SKM-1 (cell line): Measurements from ENCODE around the gene RABGAP1L.

Source experiments
- DNase-seq: peaks from one replicate; lab custom pipeline; 2025; ENCODE audit not compliant: unreplicated experiment; lab: John Stamatoyannopoulos, UW

Gene RABGAP1L

DNA sequence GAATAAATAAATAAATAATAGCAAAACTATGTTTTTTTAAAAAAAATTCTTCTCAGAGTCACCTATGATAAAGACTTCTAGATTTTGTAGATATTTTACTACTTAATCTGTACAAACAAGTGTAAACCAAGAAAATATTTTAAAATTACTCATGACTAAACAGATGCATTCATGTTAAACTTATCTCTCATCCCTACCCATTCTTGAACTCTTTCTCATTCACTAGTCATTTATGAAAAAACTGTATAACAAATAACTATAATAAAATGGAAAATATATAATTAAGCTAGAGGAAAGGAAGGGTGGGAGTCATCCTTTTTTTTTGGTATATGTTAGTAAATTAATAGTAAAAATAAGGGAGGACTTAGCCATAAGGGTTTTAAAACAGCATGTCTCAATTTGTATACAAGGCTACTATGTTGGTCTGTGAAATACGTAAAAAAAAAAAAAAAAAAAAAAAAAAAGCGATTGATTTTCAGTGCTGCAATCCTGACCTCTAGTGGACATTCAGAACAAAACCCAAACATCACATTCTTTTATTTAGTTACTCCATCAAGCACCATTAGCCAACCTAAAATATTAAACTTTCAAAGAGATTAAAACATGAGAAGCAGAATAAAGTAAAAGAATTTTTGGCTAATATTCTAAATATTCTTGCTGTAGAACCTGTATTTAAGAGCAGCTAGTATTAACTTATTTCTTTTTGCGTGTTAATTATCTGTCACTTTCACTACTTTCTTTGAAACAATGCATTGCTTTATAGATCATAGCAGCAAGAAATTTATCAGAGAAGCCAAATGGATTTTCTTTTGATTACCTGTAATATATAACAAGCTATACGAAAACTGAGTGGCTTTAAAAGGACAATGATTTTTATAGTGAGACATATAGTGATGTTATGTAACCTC is 584.6 kb downstream of the RABGAP1L start:
- peak; percentile 75 for DNase-seq

DNA sequence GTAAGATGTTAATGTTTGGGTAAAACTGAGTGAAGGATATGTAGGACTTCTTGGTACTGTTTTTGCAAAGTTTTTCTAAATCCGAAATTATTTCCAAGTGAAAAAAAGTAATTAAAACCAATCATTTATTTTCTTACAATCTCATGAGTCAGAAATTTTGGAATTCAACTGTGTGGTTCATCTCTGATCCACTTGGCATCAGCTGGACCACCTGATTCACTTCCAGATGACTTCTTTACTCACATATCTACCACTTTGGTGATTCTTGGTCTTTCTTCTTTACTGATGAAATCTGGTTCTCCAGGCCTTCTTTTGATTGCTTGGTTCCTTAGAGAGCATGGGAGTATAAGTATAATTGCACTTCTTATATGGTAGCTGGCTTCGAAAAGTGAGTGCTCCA is 585.6 kb downstream of the RABGAP1L start:
- DNase-seq: no peak

- DNase-seq: peak; percentile 26
Observed at GRCh38 chr1:174746024-174746808, 586.9 kb downstream of the RABGAP1L start.

- no peak for DNase-seq
Observed at GRCh38 chr1:174747613-174748012, 588.3 kb downstream of the RABGAP1L start.

- DNase-seq: no peak
Observed at GRCh38 chr1:174748586-174748985, 589.3 kb downstream of the RABGAP1L start.

- no peak for DNase-seq
Observed at GRCh38 chr1:174753131-174753530, 593.8 kb downstream of the RABGAP1L start.

- no peak for DNase-seq
Observed at GRCh38 chr1:174761335-174761734, 602.0 kb downstream of the RABGAP1L start.

DNA sequence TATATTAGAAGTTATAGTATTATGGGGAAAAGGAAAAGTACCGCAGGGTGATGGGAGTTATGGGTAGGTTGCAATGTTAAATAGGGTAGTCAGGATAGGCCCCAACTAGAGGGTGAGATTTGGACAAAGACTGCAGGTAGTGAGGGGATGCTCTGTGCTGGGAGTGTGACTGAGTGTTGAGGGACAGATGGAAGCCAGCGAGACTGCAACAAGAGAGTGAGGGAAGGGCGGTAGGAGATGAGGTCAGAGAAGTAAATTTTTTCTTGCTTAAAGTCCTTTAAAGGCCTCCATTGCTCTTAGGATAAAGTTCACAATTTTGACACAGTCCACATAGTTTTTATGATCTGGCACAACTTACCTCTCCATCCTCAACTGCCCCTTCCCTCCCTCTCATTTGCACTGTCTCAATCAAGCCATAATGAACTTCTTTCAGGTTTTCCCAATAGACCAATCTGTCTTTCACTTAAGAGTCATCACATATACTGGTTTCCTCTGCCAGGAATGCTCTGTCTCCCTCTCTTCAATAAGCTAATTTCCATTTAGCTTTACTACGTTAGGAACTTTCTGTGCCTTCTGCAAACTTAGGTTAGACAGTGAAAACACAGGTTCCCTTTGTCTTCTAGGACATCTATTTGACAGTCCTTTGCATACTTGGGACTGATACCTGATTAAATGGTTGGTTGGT is 602.7 kb downstream of the RABGAP1L start:
- no peak for DNase-seq

DNA sequence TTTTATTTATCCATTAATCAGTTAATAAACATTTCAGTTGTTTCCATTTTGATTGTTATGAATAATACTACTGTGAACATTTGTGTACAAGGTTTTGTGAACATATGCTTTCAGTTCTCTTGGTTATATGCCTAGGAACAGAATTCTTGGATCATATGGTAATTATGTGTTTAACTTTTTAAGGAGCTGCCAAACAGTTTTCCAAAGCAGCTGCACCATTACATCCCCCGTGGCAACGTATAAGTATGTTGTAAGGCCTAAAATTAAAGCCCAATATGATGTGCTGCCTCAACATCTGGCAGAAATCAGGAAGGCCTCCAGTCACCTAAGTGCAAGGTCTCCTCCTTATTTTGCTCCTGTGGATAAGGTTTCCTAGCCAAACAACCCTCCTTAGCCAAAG is 604.9 kb downstream of the RABGAP1L start:
- no peak for DNase-seq

DNA sequence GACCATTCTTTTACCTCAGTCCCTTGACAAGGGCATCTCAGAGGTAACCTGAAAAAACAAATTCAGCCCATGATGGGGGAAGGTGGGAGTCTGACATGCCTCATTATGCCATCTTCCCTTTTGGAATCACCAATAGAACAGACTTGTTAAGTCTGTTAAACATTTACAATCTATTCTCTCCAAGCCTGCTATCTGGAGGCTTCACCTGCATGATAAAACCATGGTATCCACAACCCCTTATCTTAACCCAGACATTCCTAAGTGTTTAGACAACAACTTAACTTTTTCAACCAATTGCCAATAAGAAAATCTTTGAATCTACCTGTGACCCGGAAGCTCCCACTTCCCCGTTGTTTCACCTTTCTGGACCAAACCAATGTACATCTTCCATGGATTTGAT is 607.4 kb downstream of the RABGAP1L start:
- no peak for DNase-seq

DNA sequence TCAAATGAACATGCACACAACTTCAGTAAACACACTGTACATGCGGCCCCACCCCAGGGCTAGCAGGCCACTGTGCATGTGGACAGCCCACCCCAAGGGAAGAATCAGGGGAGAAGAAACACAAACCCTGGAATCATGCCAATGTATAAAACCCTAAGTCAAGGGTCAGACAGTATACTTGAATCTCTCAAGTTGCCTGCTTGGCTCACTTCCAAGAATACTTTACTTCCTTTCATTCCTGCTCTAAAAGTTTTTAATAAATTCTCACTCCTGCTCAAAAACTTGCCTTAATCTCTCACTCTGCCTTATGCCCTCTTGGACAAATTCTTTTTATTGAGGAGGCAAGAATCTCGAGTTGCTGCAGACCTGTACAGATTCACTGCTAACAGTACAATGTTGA is 609.2 kb downstream of the RABGAP1L start:
- DNase-seq: no peak

DNA sequence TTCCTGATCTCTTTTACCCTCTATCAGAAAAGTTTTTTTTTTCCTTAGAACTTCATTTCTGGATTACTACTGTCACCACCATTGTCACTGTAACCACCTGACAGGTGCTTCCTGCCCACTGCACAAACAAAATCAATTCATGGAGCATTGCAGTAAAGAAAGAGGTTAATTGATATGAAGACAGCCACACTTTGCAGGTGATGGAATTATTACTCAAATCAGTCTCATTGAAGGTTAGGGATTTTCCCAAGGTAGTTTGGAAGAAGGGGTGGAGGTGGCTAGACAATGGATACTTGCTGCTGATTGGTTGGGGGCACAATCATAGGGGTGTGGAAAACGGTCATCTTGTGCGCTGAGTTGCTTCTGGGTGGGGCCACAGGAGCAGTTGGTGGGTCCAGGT is 609.6 kb downstream of the RABGAP1L start:
- no peak for DNase-seq

GRCh38 chr1:174769961-174770549 is 610.7 kb downstream of the RABGAP1L start:
- peak; percentile 26 for DNase-seq

DNA sequence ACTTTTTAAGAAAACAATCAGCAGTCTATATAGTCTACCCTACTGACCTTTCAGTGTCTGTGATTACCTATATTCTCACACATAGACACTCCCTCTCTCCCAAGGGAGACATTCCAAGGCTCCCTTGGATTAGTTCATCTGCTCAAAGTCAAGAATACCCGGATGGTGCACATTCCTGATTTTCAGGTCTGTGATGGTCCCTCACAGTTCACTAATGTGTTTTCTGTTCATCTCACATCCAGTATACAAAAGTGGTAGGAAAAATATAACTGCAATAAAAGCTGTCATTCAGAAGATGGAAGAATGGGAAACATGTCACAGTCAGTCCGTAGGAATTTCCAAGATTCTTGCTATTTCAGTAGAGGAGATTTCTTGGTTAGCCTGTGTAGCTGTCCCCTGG is 616.3 kb downstream of the RABGAP1L start:
- no peak for DNase-seq

GRCh38 chr1:174777262-174777661 is 617.9 kb downstream of the RABGAP1L start:
- DNase-seq: no peak

GRCh38 chr1:174785510-174785909 is 626.2 kb downstream of the RABGAP1L start:
- no peak for DNase-seq

- no peak for DNase-seq
Observed at GRCh38 chr1:174786358-174786757, 627.0 kb downstream of the RABGAP1L start.

GRCh38 chr1:174786760-174787159 is 627.4 kb downstream of the RABGAP1L start:
- no peak for DNase-seq

DNA sequence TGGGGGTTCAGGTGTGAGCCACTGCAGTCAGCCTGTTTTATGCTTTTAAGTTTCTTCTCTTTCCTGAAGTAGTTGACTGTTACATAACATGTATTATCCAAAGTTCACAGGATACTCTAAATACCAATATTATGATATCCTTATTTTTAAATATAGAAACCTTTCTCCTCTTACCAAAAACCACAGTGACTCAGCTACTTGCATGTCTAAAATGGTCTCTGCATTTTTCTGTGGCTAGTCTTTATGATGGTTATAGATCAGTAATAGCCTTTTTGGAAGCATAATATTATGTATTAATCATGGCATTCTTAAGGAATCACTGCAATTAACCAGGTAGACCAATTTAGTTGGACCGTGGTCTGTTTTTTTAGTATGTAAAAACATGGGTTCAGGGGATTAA is 629.7 kb downstream of the RABGAP1L start:
- DNase-seq: no peak

DNA sequence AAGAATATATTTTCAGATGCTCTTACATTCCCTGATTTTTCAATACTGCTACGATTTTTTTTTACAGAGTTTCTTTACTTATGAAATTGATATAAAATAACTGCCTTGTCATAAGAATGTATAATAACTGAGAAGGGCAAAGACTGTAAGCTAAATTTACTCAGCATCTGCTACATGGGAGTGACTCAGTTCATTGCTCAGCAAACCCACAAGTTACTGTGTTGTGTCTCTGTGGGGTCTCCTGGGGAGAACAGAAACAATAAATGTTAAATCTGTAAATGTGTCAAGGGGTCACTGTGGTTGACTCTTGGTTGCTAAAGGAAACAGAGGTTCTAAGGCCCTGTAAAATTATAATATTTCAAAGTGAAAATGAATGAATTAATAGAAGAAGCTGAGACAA is 630.1 kb downstream of the RABGAP1L start:
- no peak for DNase-seq

DNA sequence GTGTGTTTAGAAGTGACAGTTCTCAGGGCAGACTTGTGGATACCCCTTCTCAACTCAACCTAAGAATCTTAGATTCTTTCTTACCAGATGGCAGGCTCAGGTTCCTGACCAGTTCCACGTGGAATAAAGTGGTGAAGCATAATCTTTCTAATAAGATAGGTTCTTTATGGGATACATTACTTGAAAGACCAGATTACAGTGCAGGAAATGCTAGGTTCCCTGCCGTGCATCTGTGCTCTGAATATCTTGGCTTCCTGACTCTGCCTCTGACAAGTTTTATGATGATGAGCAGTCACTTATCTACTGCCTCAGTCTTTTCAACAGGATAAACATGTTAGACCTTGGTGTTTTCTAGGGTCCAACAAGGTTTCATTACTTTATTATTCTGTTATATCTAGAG is 632.5 kb downstream of the RABGAP1L start:
- DNase-seq: no peak
